Glutamatergic neuron (in vitro differentiated cells): ENCODE results near the gene WDR59. TPM values are rescaled to one million over a fixed set of nuclear protein-coding genes. Genes with fewer than 3 reads are reported as not detected.
"Not testable (repeated sequence)": the region's sequence is repeated elsewhere in the genome, so short reads cannot be mapped to it uniquely, and the experiment has no call there.

Source experiments
- DNase-seq: peaks from one replicate; pipeline ENCODE4 v3.0.0; 2022
- H3K27ac Mint-ChIP-seq: one replicate; pipeline ENCODE4 v1.8.0; 2020; ENCODE audit warnings: mild to moderate bottlenecking, mixed read lengths, inconsistent platforms; ENCODE audit not compliant: unreplicated experiment
- H3K27me3 Mint-ChIP-seq: one replicate; pipeline ENCODE4 v1.8.0; 2020; ENCODE audit warnings: mild to moderate bottlenecking, moderate library complexity, mixed read lengths, inconsistent platforms; ENCODE audit not compliant: unreplicated experiment
- H3K36me3 Mint-ChIP-seq: one replicate; pipeline ENCODE4 v1.8.0; 2020; ENCODE audit warnings: mild to moderate bottlenecking, mixed read lengths, inconsistent platforms; ENCODE audit not compliant: unreplicated experiment
- H3K4me1 Mint-ChIP-seq: one replicate; pipeline ENCODE4 v1.8.0; 2020; ENCODE audit warnings: mild to moderate bottlenecking, low read depth, mixed read lengths, inconsistent platforms; ENCODE audit not compliant: unreplicated experiment
- H3K4me3 Mint-ChIP-seq: one replicate; pipeline ENCODE4 v1.8.0; 2020; ENCODE audit warnings: mild to moderate bottlenecking, mixed read lengths, inconsistent platforms; ENCODE audit not compliant: unreplicated experiment
- H3K9me3 Mint-ChIP-seq: one replicate; pipeline ENCODE4 v1.8.0; 2020; ENCODE audit warnings: mild to moderate bottlenecking, moderate library complexity, mixed read lengths, inconsistent platforms; ENCODE audit not compliant: unreplicated experiment
- total RNA-seq: library from RNA; stranded (reverse); fragmentation: NEBNext Ultra II Directional; extraction: Animal tissue kit (Norgen Biotek cat#: 25700); gene quantifications from one replicate; pipeline ENCODE4 v1.2.1, GENCODE V29; 2021; ENCODE audit not compliant: unreplicated experiment
- TF ChIP-seq, protein P1 (sequence below): fragments of 200-600 bp; sonication (generic); IDR thresholded peaks from one replicate; pipeline ENCODE4 v1.5.0; 2021; ENCODE audit not compliant: partially characterized antibody, unreplicated experiment

WDR59 gene
- total RNA-seq, 1 donor from 2014 or later = 65.9 TPM

DNA sequence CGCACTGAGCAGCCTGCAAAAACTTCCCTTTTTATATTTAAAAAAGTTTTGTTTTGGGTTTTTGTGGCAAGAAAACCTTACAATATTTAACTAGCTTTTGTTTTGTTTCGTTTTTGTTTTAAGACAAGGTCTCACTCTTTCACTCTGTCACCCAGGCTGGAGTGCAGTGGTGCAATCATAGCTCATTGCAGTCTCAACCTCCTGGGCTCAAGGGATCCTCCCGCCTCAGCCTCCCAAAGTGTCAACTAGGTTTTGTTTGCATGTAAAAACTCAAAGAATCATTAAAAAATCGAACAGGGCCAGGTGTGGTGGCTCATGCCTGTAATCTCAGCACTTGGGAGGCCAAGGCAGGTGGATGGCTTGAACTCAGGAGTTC lies 132.4 kb downstream of the WDR59 start:
- DNase-seq = no peak
- no peaks in the 10 kb centered on the region for H3K4me1 Mint-ChIP-seq
- H3K27ac Mint-ChIP-seq = no peak overlapping the region
- H3K9me3 Mint-ChIP-seq = no peaks in the 10 kb centered on the region
- no peaks in the 10 kb centered on the region for H3K36me3 Mint-ChIP-seq
- H3K4me3 Mint-ChIP-seq = no peak overlapping the region
- TF ChIP-seq, protein P1, sequence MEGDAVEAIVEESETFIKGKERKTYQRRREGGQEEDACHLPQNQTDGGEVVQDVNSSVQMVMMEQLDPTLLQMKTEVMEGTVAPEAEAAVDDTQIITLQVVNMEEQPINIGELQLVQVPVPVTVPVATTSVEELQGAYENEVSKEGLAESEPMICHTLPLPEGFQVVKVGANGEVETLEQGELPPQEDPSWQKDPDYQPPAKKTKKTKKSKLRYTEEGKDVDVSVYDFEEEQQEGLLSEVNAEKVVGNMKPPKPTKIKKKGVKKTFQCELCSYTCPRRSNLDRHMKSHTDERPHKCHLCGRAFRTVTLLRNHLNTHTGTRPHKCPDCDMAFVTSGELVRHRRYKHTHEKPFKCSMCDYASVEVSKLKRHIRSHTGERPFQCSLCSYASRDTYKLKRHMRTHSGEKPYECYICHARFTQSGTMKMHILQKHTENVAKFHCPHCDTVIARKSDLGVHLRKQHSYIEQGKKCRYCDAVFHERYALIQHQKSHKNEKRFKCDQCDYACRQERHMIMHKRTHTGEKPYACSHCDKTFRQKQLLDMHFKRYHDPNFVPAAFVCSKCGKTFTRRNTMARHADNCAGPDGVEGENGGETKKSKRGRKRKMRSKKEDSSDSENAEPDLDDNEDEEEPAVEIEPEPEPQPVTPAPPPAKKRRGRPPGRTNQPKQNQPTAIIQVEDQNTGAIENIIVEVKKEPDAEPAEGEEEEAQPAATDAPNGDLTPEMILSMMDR = no peak
- peaks cover 2% of the 10 kb centered on the region for H3K27me3 Mint-ChIP-seq

DNA sequence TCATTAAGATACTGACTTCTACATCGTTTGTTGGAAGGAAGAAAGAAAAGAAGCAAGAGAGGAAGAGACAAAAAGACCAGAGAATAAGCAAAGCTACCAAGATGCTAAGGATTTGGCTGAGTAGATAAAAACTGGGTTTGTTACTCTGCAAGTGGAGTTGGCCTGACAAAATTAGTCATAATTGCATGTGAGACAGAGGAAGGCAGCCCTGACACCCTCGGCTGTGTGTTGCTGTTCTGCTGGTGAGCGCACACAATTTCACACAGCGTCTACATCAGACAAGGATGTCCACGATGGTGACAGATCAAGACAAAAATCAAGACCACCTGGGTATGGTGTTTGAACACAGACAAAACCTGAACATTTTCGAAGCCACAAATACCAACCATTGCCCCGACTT lies 134.9 kb downstream of the WDR59 start:
- TF ChIP-seq, protein P1 = no peak
- no peak overlapping the region for H3K4me3 Mint-ChIP-seq

DNA sequence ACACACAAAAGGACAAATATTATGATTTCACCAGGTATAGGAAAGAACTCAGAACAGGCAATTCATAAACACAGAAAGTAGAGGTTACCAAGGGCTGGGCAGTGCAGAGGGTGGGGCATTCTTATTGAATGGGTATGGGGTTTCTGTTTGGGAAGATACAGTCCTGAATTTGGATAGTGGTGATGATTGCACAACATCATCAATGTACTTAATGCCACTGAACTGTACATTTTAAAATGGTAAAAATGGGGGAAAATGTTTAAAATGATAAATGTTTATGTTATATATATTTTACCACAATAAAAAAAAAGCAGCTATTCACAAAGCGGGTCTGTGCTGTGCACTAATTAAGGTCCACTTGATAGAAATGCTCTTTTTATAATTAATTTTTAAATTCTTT lies 137.7 kb downstream of the WDR59 start:
- H3K4me1 Mint-ChIP-seq = no peaks in the 10 kb centered on the region
- no peak for DNase-seq
- no peak overlapping the region for H3K4me3 Mint-ChIP-seq
- TF ChIP-seq, protein P1 = no peak
- H3K36me3 Mint-ChIP-seq = no peaks in the 10 kb centered on the region
- no peak overlapping the region for H3K27ac Mint-ChIP-seq
- H3K9me3 Mint-ChIP-seq = no peaks in the 10 kb centered on the region
- H3K27me3 Mint-ChIP-seq = peaks cover 3% of the 10 kb centered on the region

More for the DNA sequence above, 134.9 kb downstream of the WDR59 start:
- H3K27ac Mint-ChIP-seq = no peak overlapping the region
- no peaks in the 10 kb centered on the region for H3K36me3 Mint-ChIP-seq
- DNase-seq = no peak
- H3K4me1 Mint-ChIP-seq = no peaks in the 10 kb centered on the region
- H3K27me3 Mint-ChIP-seq = no peaks in the 10 kb centered on the region
- no peaks in the 10 kb centered on the region for H3K9me3 Mint-ChIP-seq

DNA sequence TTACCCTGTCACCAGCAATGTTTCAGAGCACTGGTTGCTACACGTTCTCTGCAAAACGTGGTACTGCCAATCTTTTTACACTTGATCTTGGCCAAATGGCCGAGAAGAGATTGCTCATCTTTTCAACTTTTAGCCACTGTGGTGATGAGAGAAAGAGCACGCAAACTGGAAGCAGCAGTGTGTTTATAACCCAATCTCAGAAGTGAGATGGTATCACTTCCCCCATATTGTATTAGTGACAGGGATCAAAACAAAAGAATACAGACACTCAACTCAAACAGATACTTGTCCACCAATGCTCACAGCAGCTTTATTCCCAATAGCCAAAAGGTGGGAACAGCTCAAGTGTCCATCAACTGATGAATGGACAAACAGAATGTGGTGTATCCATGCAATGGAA lies 138.2 kb downstream of the WDR59 start:
- TF ChIP-seq, protein P1 = no peak
- Mint-ChIP-seq H3K4me1 (no peaks in the 10 kb centered on the region), H3K27ac (no peak overlapping the region)

DNA sequence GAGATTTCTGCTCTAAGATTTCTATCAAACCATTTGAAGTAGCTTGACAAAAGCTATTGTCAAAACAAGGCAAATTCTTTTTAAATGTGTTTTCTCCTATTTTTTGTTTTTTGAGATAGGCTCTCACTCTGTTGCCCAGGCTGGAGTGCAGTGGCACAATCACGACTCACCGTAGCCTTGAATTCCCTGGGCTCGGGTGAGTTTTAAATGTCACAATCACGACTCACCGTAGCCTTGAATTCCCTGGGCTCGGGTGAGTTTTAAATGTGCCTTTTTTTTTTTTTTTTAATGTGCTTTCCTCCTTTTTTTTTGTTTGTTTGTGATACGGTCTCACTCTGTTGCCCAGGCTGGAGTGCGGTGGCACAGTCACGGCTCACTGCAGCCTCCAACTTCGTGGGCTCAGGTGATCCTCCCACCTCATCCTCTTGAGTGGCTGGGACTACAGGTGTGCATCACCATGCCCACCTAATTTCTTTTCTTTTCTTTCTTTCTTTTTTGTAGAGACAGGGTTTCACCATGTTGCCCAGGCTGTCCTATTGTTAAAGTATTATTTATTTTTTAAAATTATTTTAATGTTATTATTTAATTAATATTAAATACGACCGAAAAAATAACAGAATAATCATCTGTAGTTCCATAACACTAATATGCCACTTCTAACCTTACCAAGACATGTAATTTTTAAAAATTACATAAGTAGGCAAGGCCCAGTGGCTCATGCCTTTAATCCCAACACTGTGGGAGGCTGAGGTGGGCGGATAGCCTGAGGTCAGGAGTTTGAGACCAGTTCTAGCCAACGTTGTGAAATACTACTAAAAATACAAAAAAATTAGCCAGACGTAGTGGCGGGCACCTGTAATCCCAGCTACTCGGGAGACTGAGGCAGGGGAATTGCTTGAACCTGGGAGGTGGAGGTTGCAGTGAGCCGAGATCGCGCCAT lies 140.6 kb downstream of the WDR59 start:
- Mint-ChIP-seq H3K4me3 (no peak overlapping the region), H3K4me1 (no peaks in the 10 kb centered on the region), H3K9me3 (no peaks in the 10 kb centered on the region), H3K27me3 (peaks cover 3% of the 10 kb centered on the region), H3K27ac (no peak overlapping the region), H3K36me3 (no peaks in the 10 kb centered on the region)
- TF ChIP-seq, protein P1 = no peak
- DNase-seq = no peak

More for the DNA sequence above, 138.2 kb downstream of the WDR59 start:
- Mint-ChIP-seq H3K4me3 (no peak overlapping the region), H3K27me3 (peaks cover 3% of the 10 kb centered on the region), H3K36me3 (no peaks in the 10 kb centered on the region), H3K9me3 (no peaks in the 10 kb centered on the region)
- DNase-seq = no peak

DNA sequence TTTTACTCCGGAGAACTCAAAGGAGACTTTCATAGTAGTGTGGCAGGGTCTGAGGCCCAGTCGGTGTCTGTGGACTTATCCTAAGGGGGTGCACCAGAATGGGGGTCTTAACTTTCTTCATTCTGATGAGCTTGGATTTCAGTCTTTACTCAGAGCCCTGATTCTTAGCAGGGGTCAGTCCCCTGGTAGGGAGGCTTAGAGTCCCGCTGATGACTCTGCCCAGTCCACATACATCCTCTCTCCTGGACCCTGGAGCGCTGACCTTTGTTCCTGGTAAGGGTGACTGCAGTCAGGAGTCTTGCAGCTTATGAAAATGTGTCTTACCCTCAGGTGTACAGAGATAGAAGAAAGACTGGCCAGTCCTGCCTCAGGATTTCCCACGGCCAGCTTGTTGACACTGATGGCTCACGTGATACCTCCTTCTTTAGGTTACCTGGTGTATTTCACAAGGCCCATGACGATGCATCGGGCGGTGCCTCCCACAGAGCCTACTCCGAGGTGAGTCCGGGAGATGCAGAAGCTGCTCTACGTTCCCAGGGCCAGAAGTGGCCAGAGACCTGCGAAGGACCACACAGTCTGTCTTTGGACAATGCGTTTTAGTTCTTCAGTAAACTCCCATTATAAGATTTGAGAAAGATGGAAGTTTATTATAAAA lies 141.4 kb downstream of the WDR59 start:
- not testable (repeated sequence) for H3K9me3 Mint-ChIP-seq, H3K27ac Mint-ChIP-seq

More for the DNA sequence above, 141.4 kb downstream of the WDR59 start:
- DNase-seq, H3K4me1 Mint-ChIP-seq, H3K36me3 Mint-ChIP-seq, H3K27me3 Mint-ChIP-seq, H3K4me3 Mint-ChIP-seq: not testable (repeated sequence)
